Loucy (cell line): ENCODE measurements around the gene GALNT3.

Source experiments
- H2AFZ ChIP-seq: fragments of 200-600 bp; sonication (generic); 2 replicates; pipeline ENCODE4 v1.6.0; 2016; ENCODE audit warnings: antibody characterized with exemption, mild to moderate bottlenecking, low read length, moderate library complexity
- H3F3A ChIP-seq: fragments of 200-600 bp; 2 replicates; pipeline ENCODE4 v1.6.0; 2016; ENCODE audit warnings: antibody characterized with exemption, low read depth, mild to moderate bottlenecking
- H3K27me3 ChIP-seq: fragments of 200-600 bp; sonication (generic); 2 replicates; pipeline ENCODE4 v1.6.1; 2014; ENCODE audit warnings: low read length, mild to moderate bottlenecking; ENCODE audit not compliant: insufficient read depth, poor library complexity, severe bottlenecking
- H3K36me3 ChIP-seq: fragments of 200-600 bp; sonication (generic); 2 replicates; pipeline ENCODE4 v1.6.1; 2016; ENCODE audit warnings: low read length; ENCODE audit not compliant: insufficient read depth
- H3K4me1 ChIP-seq: fragments of 200-600 bp; sonication (generic); 2 replicates; pipeline ENCODE4 v1.5.1; 2014; ENCODE audit warnings: low read length, mild to moderate bottlenecking; ENCODE audit not compliant: insufficient read depth, poor library complexity, severe bottlenecking
- H3K4me2 ChIP-seq: fragments of 200-600 bp; sonication (generic); 2 replicates; pipeline ENCODE4 v1.6.0; 2014; ENCODE audit warnings: antibody characterized with exemption, low read length, low read depth, mild to moderate bottlenecking; ENCODE audit not compliant: poor library complexity, severe bottlenecking
- H3K4me3 ChIP-seq: fragments of 200-600 bp; sonication (generic); 2 replicates; pipeline ENCODE4 v1.5.1; 2014; ENCODE audit warnings: low read length, mild to moderate bottlenecking, mixed read lengths; ENCODE audit not compliant: poor library complexity, severe bottlenecking
- H3K79me2 ChIP-seq: fragments of 200-600 bp; sonication (generic); 2 replicates; pipeline ENCODE4 v1.6.1; 2014; ENCODE audit warnings: low read length; ENCODE audit not compliant: insufficient read depth
- H3K9ac ChIP-seq: fragments of 200-600 bp; sonication (generic); 2 replicates; pipeline ENCODE4 v1.6.0; 2014; ENCODE audit warnings: mild to moderate bottlenecking, low read depth, low read length, moderate library complexity; ENCODE audit not compliant: poor library complexity, severe bottlenecking
- H3K9me2 ChIP-seq: fragments of 200-600 bp; sonication (generic); replicated peaks from 2 replicates; pipeline ENCODE4 v1.6.1; 2016; ENCODE audit warnings: low read depth, low read length, mixed read lengths
- H3K9me3 ChIP-seq: fragments of 200-600 bp; sonication (generic); 2 replicates; pipeline ENCODE4 v1.6.1; 2014; ENCODE audit warnings: mild to moderate bottlenecking, antibody characterized with exemption, low read length, low read depth; ENCODE audit not compliant: insufficient read depth
- H4K20me1 ChIP-seq: fragments of 200-600 bp; sonication (generic); 2 replicates; pipeline ENCODE4 v1.6.0; 2014; ENCODE audit warnings: antibody characterized with exemption, low read length, mild to moderate bottlenecking; ENCODE audit not compliant: insufficient read depth, poor library complexity, severe bottlenecking
- CTCF ChIP-seq: fragments of 200-600 bp; sonication (generic); conservative IDR thresholded peaks from 2 replicates; pipeline ENCODE4 v1.5.1; 2014; ENCODE audit warnings: mild to moderate bottlenecking, antibody characterized with exemption, low read length
- EZH2phosphoT487 ChIP-seq: fragments of 200-600 bp; IDR thresholded peaks from 2 replicates; pipeline ENCODE4 v1.6.1; 2018; ENCODE audit warnings: antibody characterized with exemption, mild to moderate bottlenecking, moderate library complexity, borderline replicate concordance

GALNT3 gene

GRCh38 chr2:165793779-165794535, at the start of gene GALNT3:
TSS of gene GALNT3 (minus strand) at chr2:165794247. CDS start at chr2:165770700, 23,547 bp downstream.
- Histone ChIP-seq H3K9ac (peak within 1 kb of the TSS; percentile 81), H2AFZ (peak within 1 kb of the TSS; percentile 48), H3K4me1 (peaks cover 84% of the 10 kb centered on the region), H3K4me2 (peak within 1 kb of the TSS; percentile 85), H3F3A (no peaks in the 10 kb centered on the region), H3K36me3 (no peaks in the 10 kb centered on the region), H3K9me2 (no peaks in the 10 kb centered on the region), H3K79me2 (peaks cover 89% of the 10 kb centered on the region), H3K9me3 (no peaks in the 10 kb centered on the region), H3K27me3 (no peaks in the 10 kb centered on the region), H4K20me1 (peaks cover 10% of the 10 kb centered on the region), H3K4me3 (peak within 1 kb of the TSS; percentile 80)
- TF ChIP-seq CTCF (no peak), EZH2phosphoT487 (no peak)

- H3K79me2 ChIP-seq: no peaks in the 10 kb centered on the region
- no peaks in the 10 kb centered on the region for H3K4me1 ChIP-seq
- H3K4me3 ChIP-seq: no peak overlapping the region
- no peaks in the 10 kb centered on the region for H3K27me3 ChIP-seq
- H3K9ac ChIP-seq: no peak overlapping the region
- H3K36me3 ChIP-seq: no peaks in the 10 kb centered on the region
- no peak overlapping the region for H2AFZ ChIP-seq
- H3F3A ChIP-seq: no peaks in the 10 kb centered on the region
- no peak overlapping the region for H3K4me2 ChIP-seq
- TF ChIP-seq EZH2phosphoT487: no peak
- no peaks in the 10 kb centered on the region for H3K9me2 ChIP-seq
- no peaks in the 10 kb centered on the region for H3K9me3 ChIP-seq
- no peaks in the 10 kb centered on the region for H4K20me1 ChIP-seq
These were observed 49.3 kb upstream of the GALNT3 start for GRCh38 chr2:165843351-165843750.

GRCh38 chr2:165840333-165840958, 46.4 kb upstream of the GALNT3 start:
- TF ChIP-seq EZH2phosphoT487 (no peak), CTCF (no peak)
- H3K9me2 ChIP-seq: no peaks in the 10 kb centered on the region
- no peaks in the 10 kb centered on the region for H3K4me1 ChIP-seq
- no peaks in the 10 kb centered on the region for H3F3A ChIP-seq
- H3K27me3 ChIP-seq: no peaks in the 10 kb centered on the region
- H4K20me1 ChIP-seq: no peaks in the 10 kb centered on the region
- no peak overlapping the region for H2AFZ ChIP-seq
- H3K4me2 ChIP-seq: no peak overlapping the region
- no peaks in the 10 kb centered on the region for H3K9me3 ChIP-seq
- no peaks in the 10 kb centered on the region for H3K79me2 ChIP-seq
- no peak overlapping the region for H3K9ac ChIP-seq
- H3K4me3 ChIP-seq: no peak overlapping the region
- H3K36me3 ChIP-seq: no peaks in the 10 kb centered on the region
